ENCODE measurements around the gene PLD1. TPM values are rescaled to one million over a fixed set of nuclear protein-coding genes. Genes with fewer than 3 reads are reported as not detected.

PLD1 gene
- total RNA-seq, 2 donors from 2014 or later: 9.5 to 15.9 TPM

GRCh38 chr3:171803044-171803443, 7.2 kb downstream of the PLD1 start:
- no peak for TF ChIP-seq CTCF (conservative IDR thresholded peaks at IDR 0.05)
- 92 to 94% methylated on average over 2 to 4 of the region's 4 CpGs for WGBS, 2 experiments (ENCODE audit: insufficient coverage in 1 of 2, insufficient read length in 1 of 2)
- H3K4me1 Mint-ChIP-seq: peaks cover 14% of the 10 kb centered on the region
- Histone ChIP-seq H3K4me3 (ENCODE audit: low read length) (no peak overlapping the region), H3K36me3 (ENCODE audit: control insufficient read depth, insufficient read depth, low read length) (no peaks in the 10 kb centered on the region), H3K9me3 (ENCODE audit: control insufficient read depth, low read length) (no peaks in the 10 kb centered on the region), H3K27me3 (ENCODE audit: control insufficient read depth, insufficient read depth, low read length, poor library complexity, severe bottlenecking) (no peaks in the 10 kb centered on the region), H3K9ac (ENCODE audit: extremely low read depth, low read length, poor library complexity, severe bottlenecking) (no peak overlapping the region), H3K27ac (ENCODE audit: low read depth, low read length) (no peak overlapping the region), H3K4me1 (ENCODE audit: control insufficient read depth, insufficient read depth, low read length) (peaks cover 5% of the 10 kb centered on the region)
- H3K9me3 Mint-ChIP-seq: no peaks in the 10 kb centered on the region
- no peak overlapping the region for H3K4me3 Mint-ChIP-seq
- no peak overlapping the region for H3K27ac Mint-ChIP-seq
- no peaks in the 10 kb centered on the region for H3K36me3 Mint-ChIP-seq (ENCODE audit: low read depth)
- H3K27me3 Mint-ChIP-seq (ENCODE audit: insufficient read depth): peaks cover 11% of the 10 kb centered on the region
- no peak for DNase-seq

- no peaks in the 10 kb centered on the region for H3K9me3 Mint-ChIP-seq
- no peak overlapping the region for H3K4me3 Mint-ChIP-seq
- H3K4me1 ChIP-seq (ENCODE audit: control insufficient read depth, insufficient read depth, low read length): peaks cover 5% of the 10 kb centered on the region
- H3K9ac ChIP-seq (ENCODE audit: extremely low read depth, low read length, poor library complexity, severe bottlenecking): no peak overlapping the region
- peaks cover 8% of the 10 kb centered on the region for H3K27me3 Mint-ChIP-seq (ENCODE audit: insufficient read depth)
- no peak for DNase-seq
- H3K27ac ChIP-seq (ENCODE audit: low read depth, low read length): no peak overlapping the region
- peaks cover 14% of the 10 kb centered on the region for H3K4me1 Mint-ChIP-seq
- 89 to 93% methylated on average over 2 to 3 of the region's 3 CpGs for WGBS, 2 experiments (ENCODE audit: insufficient coverage in 1 of 2, insufficient read length in 1 of 2)
- H3K36me3 Mint-ChIP-seq (ENCODE audit: low read depth): no peaks in the 10 kb centered on the region
- no peaks in the 10 kb centered on the region for H3K9me3 ChIP-seq (ENCODE audit: control insufficient read depth, low read length)
- no peaks in the 10 kb centered on the region for H3K36me3 ChIP-seq (ENCODE audit: control insufficient read depth, insufficient read depth, low read length)
- no peak overlapping the region for H3K27ac Mint-ChIP-seq
- TF ChIP-seq CTCF (conservative IDR thresholded peaks at IDR 0.05): no peak
- no peaks in the 10 kb centered on the region for H3K27me3 ChIP-seq (ENCODE audit: control insufficient read depth, insufficient read depth, low read length, poor library complexity, severe bottlenecking)
- no peak overlapping the region for H3K4me3 ChIP-seq (ENCODE audit: low read length)
These were observed 7.7 kb downstream of the PLD1 start for GRCh38 chr3:171802590-171802956.

- TF ChIP-seq CTCF (conservative IDR thresholded peaks at IDR 0.05): no peak
- H3K4me3 ChIP-seq (ENCODE audit: low read length): no peak overlapping the region
- 91 to 96% methylated on average over 4 of the region's 4 CpGs for WGBS, 2 experiments (ENCODE audit: insufficient coverage in 1 of 2, insufficient read length in 1 of 2)
- peaks cover 5% of the 10 kb centered on the region for H3K4me1 ChIP-seq (ENCODE audit: control insufficient read depth, insufficient read depth, low read length)
- no peaks in the 10 kb centered on the region for H3K9me3 ChIP-seq (ENCODE audit: control insufficient read depth, low read length)
- H3K27me3 ChIP-seq (ENCODE audit: control insufficient read depth, insufficient read depth, low read length, poor library complexity, severe bottlenecking): no peaks in the 10 kb centered on the region
- Mint-ChIP-seq H3K4me1 (peaks cover 14% of the 10 kb centered on the region), H3K27ac (no peak overlapping the region), H3K9me3 (no peaks in the 10 kb centered on the region), H3K36me3 (ENCODE audit: low read depth) (no peaks in the 10 kb centered on the region), H3K4me3 (no peak overlapping the region), H3K27me3 (ENCODE audit: insufficient read depth) (peaks cover 8% of the 10 kb centered on the region)
- DNase-seq: no peak
- H3K9ac ChIP-seq (ENCODE audit: extremely low read depth, low read length, poor library complexity, severe bottlenecking): no peak overlapping the region
- H3K36me3 ChIP-seq (ENCODE audit: control insufficient read depth, insufficient read depth, low read length): no peaks in the 10 kb centered on the region
- no peak overlapping the region for H3K27ac ChIP-seq (ENCODE audit: low read depth, low read length)
These were observed 8.3 kb downstream of the PLD1 start for GRCh38 chr3:171801738-171802589.

Measured in endodermal cell (in vitro differentiated cells).